ENCODE data around the gene NADSYN1. TPM values are rescaled to one million over a fixed set of nuclear protein-coding genes. Genes with fewer than 3 reads are reported as not detected.
"Not testable (repeated sequence)": the region's sequence is repeated elsewhere in the genome, so short reads cannot be mapped to it uniquely, and the experiment has no call there.

The NADSYN1 gene
- total and polyA plus RNA-seq, 2 donors (not counting 1 experiment from before 2014, with no cell fraction given) = 22.0 to 81.7 TPM

DNA sequence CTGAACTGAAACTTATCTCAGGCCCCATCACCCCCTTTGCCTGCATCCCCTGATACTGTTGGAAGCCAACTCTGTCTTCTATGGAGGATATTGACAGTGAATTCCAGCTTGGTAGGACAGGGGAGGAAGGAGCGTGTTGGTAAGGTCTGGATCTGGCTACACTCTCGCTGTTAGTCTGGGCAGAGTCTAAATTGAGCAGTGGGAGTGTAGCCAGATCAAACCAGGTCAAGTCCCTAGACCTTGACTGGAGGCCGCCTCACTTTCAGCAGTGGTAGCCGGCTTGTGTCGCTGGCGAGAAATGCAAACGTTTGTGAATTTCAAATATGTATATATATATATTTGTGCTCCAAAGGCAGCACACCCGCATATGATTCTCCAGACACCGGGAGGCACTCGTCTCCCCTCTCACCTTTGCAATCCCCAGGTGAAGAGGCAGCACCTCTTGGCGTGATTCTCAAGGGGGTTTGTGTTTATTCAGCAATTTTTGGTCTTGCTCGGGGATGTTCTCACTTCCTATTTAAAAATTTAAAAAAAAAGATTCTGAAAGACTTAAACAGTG, 31.5 kb upstream of the NADSYN1 start:
- Histone ChIP-seq H3K9ac (ENCODE audit: insufficient read depth, low read length) (no peak overlapping the region), H3K9me3 (ENCODE audit: control insufficient read depth, insufficient read depth, low read depth, low read length) (no peaks in the 10 kb centered on the region), H4K20me1 (ENCODE audit: control insufficient read depth, extremely low read depth, insufficient read depth, low read length) (no peaks in the 10 kb centered on the region), H3K27me3 (ENCODE audit: control insufficient read depth, insufficient read depth, low read length) (peaks cover 5% of the 10 kb centered on the region), H3K36me3 (ENCODE audit: control insufficient read depth, insufficient read depth, low read length) (no peaks in the 10 kb centered on the region), H3K27ac (ENCODE audit: insufficient read depth, low read length) (no peak overlapping the region), H3K4me2 (ENCODE audit: extremely low read depth, insufficient read depth, low read length) (no peak overlapping the region), H3K4me3 (replicated peaks in 1 of 4; ENCODE audit: control extremely low read depth in 1 of 4, insufficient read depth in 1 of 4, low read depth in 3 of 4, low read length in 4 of 4) (no peak overlapping the region), H2AFZ (ENCODE audit: low read length) (no peak overlapping the region), H3K79me2 (ENCODE audit: control insufficient read depth, insufficient read depth, low read length) (no peaks in the 10 kb centered on the region), H3K4me1 (ENCODE audit: control insufficient read depth, extremely low read depth, insufficient read depth, low read length) (no peaks in the 10 kb centered on the region)
- no peak for TF ChIP-seq EZH2 (IDR thresholded peaks at IDR 0.05; ENCODE audit: low read length, missing control alignments)
- TF ChIP-seq, protein P1, sequence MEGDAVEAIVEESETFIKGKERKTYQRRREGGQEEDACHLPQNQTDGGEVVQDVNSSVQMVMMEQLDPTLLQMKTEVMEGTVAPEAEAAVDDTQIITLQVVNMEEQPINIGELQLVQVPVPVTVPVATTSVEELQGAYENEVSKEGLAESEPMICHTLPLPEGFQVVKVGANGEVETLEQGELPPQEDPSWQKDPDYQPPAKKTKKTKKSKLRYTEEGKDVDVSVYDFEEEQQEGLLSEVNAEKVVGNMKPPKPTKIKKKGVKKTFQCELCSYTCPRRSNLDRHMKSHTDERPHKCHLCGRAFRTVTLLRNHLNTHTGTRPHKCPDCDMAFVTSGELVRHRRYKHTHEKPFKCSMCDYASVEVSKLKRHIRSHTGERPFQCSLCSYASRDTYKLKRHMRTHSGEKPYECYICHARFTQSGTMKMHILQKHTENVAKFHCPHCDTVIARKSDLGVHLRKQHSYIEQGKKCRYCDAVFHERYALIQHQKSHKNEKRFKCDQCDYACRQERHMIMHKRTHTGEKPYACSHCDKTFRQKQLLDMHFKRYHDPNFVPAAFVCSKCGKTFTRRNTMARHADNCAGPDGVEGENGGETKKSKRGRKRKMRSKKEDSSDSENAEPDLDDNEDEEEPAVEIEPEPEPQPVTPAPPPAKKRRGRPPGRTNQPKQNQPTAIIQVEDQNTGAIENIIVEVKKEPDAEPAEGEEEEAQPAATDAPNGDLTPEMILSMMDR (conservative IDR thresholded peaks at IDR 0.05 in 1 of 2, IDR thresholded peaks at IDR 0.05 in 1 of 2; ENCODE audit: low read depth in 1 of 2, low read length in 2 of 2) = no peak
- no peak for DNase-seq (ENCODE audit: low read depth in 2 of 2)

DNA sequence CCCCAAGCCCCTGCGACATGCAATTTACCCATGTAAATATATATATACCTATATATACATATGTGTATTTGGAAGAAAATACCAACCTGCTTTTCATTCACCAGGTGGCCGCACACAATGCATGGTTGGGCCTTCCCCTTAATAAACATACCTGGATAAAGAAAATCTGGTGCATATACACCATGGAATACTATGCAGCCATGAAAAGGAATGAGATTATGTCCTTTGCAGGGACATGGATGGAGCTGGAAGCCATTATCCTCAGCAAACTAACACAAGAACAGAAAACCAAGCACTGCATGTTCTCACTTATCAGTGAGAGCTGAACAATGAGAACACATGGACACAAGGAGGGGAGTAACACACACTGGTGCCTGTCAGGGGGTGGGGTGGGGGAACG, 30.7 kb upstream of the NADSYN1 start:
- H3K4me2 ChIP-seq (ENCODE audit: extremely low read depth, insufficient read depth, low read length); DNase-seq (ENCODE audit: low read depth in 2 of 2); H3K79me2 ChIP-seq (ENCODE audit: control insufficient read depth, insufficient read depth, low read length); H3K9ac ChIP-seq (ENCODE audit: insufficient read depth, low read length); H3K4me3 ChIP-seq (replicated peaks in 1 of 4; ENCODE audit: control extremely low read depth in 1 of 4, insufficient read depth in 1 of 4, low read depth in 3 of 4, low read length in 4 of 4); H4K20me1 ChIP-seq (ENCODE audit: control insufficient read depth, extremely low read depth, insufficient read depth, low read length); H3K4me1 ChIP-seq (ENCODE audit: control insufficient read depth, extremely low read depth, insufficient read depth, low read length); H3K27ac ChIP-seq (ENCODE audit: insufficient read depth, low read length); H3K27me3 ChIP-seq (ENCODE audit: control insufficient read depth, insufficient read depth, low read length); H3K9me3 ChIP-seq (ENCODE audit: control insufficient read depth, insufficient read depth, low read depth, low read length); H2AFZ ChIP-seq (ENCODE audit: low read length); H3K36me3 ChIP-seq (ENCODE audit: control insufficient read depth, insufficient read depth, low read length): not testable (repeated sequence)

DNA sequence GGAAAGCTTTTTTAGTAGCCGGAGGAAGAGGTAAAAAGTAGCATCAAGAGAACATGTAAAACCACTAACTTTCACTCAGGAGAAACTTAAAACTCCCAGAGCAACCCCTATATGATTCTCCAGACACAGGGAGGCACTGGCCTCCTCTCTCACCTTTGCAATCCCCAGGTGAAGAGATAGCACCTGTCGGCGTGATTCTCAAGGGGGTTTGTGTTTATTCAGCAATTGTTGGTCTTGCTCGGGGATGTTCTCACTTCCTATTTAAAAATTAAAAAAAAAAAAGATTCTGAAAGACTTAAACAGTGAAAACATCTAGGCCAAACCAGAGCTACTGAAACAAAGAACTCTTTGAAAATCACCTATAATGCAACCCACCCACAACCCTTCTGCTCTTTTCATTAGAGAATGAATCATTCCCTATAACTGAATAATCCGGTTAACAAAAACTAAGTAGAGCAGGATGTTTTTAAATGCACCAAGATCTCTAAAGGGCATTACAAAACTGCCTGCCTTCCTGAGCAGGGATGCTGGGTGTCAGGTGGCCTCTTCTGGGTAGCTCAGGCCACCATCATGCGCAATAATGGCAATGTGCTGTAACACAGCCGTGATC, 29.7 kb upstream of the NADSYN1 start:
- Histone ChIP-seq H4K20me1 (ENCODE audit: control insufficient read depth, extremely low read depth, insufficient read depth, low read length) (no peaks in the 10 kb centered on the region), H3K4me3 (replicated peaks in 1 of 4; ENCODE audit: control extremely low read depth in 1 of 4, insufficient read depth in 1 of 4, low read depth in 3 of 4, low read length in 4 of 4) (no peak overlapping the region), H3K27ac (ENCODE audit: insufficient read depth, low read length) (no peak overlapping the region), H3K4me1 (ENCODE audit: control insufficient read depth, extremely low read depth, insufficient read depth, low read length) (no peaks in the 10 kb centered on the region), H2AFZ (ENCODE audit: low read length) (no peak overlapping the region), H3K4me2 (ENCODE audit: extremely low read depth, insufficient read depth, low read length) (no peak overlapping the region), H3K9ac (ENCODE audit: insufficient read depth, low read length) (no peak overlapping the region), H3K79me2 (ENCODE audit: control insufficient read depth, insufficient read depth, low read length) (no peaks in the 10 kb centered on the region), H3K36me3 (ENCODE audit: control insufficient read depth, insufficient read depth, low read length) (no peaks in the 10 kb centered on the region), H3K27me3 (ENCODE audit: control insufficient read depth, insufficient read depth, low read length) (peaks cover 5% of the 10 kb centered on the region), H3K9me3 (ENCODE audit: control insufficient read depth, insufficient read depth, low read depth, low read length) (no peaks in the 10 kb centered on the region)
- no peak for DNase-seq (ENCODE audit: low read depth in 2 of 2)
- no peak for TF ChIP-seq EZH2 (IDR thresholded peaks at IDR 0.05; ENCODE audit: low read length, missing control alignments)
- TF ChIP-seq, protein P1 (conservative IDR thresholded peaks at IDR 0.05 in 1 of 2, IDR thresholded peaks at IDR 0.05 in 1 of 2; ENCODE audit: low read depth in 1 of 2, low read length in 2 of 2) = no peak

Measured in fibroblast of lung (primary cell).